T-helper 17 cell (primary cell): ENCODE results near the gene RANBP3L. TPM values are rescaled to one million over a fixed set of nuclear protein-coding genes. Genes with fewer than 3 reads are reported as not detected.

Source experiments
- ATAC-seq: fragments of 150-1000 bp; cut with Tn5 transposase; 2 replicates; pipeline ENCODE4 v1.10.0; 2021; ENCODE audit warnings: mild to moderate bottlenecking, moderate library complexity
- DNase-seq, 3 donors: peaks; one replicate each; pipeline versions ENCODE4 v3.0.0 to v3.0.0-alpha.2; 2020 to 2021
- H3K9me3 ChIP-seq: one replicate; pipeline ENCODE4 v1.7.0; 2013; ENCODE audit warnings: low read length, mild to moderate bottlenecking; ENCODE audit not compliant: control insufficient read depth, poor library complexity, severe bottlenecking
- H3K27ac Mint-ChIP-seq: one replicate; pipeline ENCODE4 v1.8.0; 2022; ENCODE audit warnings: mild to moderate bottlenecking, moderate library complexity, mixed read lengths
- H3K27me3 Mint-ChIP-seq: one replicate; pipeline ENCODE4 v1.8.0; 2022; ENCODE audit warnings: mixed read lengths
- H3K36me3 Mint-ChIP-seq: one replicate; pipeline ENCODE4 v1.8.0; 2022; ENCODE audit warnings: low read depth, mixed read lengths
- H3K4me1 Mint-ChIP-seq: one replicate; pipeline ENCODE4 v1.8.0; 2022; ENCODE audit warnings: mild to moderate bottlenecking, mixed read lengths
- H3K4me3 Mint-ChIP-seq: one replicate; pipeline ENCODE4 v1.8.0; 2022; ENCODE audit warnings: mild to moderate bottlenecking, moderate library complexity, mixed read lengths
- total RNA-seq, 4 donors: library from RNA in 2 of 4; stranded (reverse) in 2 of 4; gene quantifications; one replicate each; pipeline ENCODE4 v1.2.3 and lab custom pipeline; 2022 to 2026

RANBP3L gene
- total RNA-seq, 2 donors from 2014 or later: not detected

DNA sequence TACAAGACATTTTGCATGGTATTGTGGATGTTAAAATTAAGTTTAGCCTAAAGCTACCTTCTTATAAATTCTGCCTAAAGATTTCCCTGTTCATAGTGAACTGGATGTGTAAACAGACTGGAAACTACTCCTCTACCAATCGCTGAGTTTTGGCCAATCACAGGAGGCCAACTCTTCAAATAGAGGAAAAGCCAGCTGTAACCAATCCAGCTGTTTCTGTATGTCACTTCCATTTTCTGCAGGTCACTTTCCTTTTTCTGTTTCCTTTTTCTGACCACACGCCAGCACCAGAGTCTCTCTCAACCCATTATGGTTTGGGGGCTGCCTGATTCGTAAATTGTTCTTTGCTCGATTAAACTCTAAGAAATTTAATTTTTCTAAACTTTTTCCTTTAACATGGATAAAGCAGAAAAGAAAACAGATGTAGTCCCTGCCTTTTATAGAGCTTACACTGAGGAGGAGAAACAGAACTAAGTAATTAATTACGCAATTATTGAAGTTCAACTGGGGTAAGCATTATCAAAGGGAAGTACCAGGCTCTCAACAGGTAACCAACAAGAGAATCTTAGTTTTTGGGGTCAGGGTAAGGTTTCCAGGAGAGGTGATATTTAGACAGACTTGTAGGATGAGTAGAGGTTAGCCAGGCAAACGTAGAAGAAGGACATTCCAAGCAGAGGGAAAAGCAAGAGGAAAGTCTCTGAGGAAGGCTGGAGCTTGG is 27.7 kb downstream of the RANBP3L start:
- Mint-ChIP-seq H3K27me3 (peaks cover 24% of the 10 kb centered on the region), H3K36me3 (no peaks in the 10 kb centered on the region), H3K4me3 (no peak overlapping the region), H3K4me1 (peaks cover 8% of the 10 kb centered on the region), H3K27ac (no peak overlapping the region)
- DNase-seq: no peak
- H3K9me3 ChIP-seq: no peaks in the 10 kb centered on the region
- ATAC-seq: no peak

DNA sequence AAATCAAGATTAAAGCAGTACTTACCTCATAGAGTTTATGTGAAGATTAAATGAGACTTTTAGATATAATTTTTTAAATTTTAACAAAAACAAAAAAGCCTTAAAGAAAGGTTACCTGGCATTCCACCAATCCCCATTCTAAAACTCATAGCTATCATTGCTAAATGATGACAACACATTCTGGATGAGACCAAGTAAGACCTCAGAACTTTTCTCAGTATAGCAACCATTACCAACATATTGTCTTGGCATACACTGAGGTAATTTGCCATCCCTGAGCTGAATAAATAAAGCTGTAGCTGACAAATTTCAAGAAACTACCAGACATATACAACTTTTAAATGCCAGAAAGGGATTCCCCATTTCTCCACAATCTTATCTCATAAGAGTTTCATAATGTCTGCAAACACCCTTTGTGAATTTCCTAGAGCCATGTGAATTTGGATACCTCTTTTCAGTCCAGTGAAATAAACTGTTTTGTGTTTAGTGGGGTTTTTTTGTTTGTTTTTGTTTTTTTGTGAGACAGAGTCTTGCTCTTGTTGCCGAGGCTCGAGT is 29.5 kb downstream of the RANBP3L start:
- Mint-ChIP-seq H3K4me1 (peaks cover 3% of the 10 kb centered on the region), H3K27ac (no peak overlapping the region), H3K27me3 (peaks cover 24% of the 10 kb centered on the region), H3K4me3 (no peak overlapping the region), H3K36me3 (no peaks in the 10 kb centered on the region)
- ATAC-seq: no peak
- no peaks in the 10 kb centered on the region for H3K9me3 ChIP-seq
- DNase-seq: no peak

DNA sequence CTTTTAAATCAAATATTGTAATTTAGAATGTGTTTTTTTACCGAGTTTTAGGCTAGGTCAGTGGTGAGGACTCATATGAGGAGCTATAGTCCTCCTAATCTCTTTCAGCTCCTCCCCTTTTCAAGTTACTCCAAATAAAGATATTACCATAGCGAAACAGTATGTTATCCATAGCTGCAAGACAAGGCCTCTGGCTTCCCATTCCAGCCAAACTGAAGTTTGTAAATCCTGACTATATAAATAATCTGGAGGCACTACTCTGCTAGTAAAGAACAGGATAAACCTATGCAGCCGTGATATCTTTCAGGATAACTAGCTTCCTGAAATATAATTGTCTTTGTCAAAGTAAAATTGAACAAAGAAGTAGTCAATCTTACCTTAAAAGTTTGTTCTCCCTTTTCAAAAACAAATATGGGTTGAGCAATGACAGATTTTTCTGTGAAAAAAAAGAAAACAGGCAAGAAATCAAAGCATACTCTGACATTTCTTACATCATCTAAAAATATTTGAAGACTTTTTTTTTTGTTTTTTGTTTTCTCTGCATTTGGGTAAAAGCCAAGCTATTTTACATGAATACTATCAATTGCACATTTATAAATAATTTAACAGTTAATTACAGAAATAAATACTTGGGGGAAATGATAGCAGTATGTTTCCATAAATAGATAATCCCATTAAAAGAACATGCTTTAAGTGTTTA is 30.7 kb downstream of the RANBP3L start:
- H3K4me1 Mint-ChIP-seq: peaks cover 3% of the 10 kb centered on the region
- H3K4me3 Mint-ChIP-seq: no peak overlapping the region
- H3K36me3 Mint-ChIP-seq: no peaks in the 10 kb centered on the region
- H3K9me3 ChIP-seq: no peaks in the 10 kb centered on the region
- no peak overlapping the region for H3K27ac Mint-ChIP-seq
- peaks cover 34% of the 10 kb centered on the region for H3K27me3 Mint-ChIP-seq
- ATAC-seq (no peak), DNase-seq (no peak)

DNA sequence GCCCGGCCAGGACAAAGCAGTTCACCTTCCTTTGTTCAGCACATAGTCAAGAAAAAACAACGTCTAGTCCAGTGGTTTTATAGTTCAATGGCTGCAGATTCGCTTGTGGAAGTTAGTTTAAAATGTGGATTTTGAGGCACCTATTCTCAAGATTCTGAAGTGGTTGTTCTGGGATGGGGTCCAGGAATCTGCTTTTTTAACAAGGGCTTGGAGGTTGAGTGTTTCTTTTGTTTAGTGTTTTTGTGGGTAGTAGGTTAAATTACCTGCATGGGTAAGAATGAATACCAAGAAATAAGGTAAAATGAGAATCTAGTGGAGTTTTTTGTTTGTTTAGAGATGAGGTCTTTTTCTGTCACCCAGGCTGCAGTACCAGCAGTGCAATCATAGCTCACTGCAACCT is 31.5 kb downstream of the RANBP3L start:
- H3K9me3 ChIP-seq: no peaks in the 10 kb centered on the region
- no peak for DNase-seq
- Mint-ChIP-seq H3K36me3 (no peaks in the 10 kb centered on the region), H3K27ac (no peak overlapping the region), H3K4me1 (peaks cover 3% of the 10 kb centered on the region), H3K27me3 (peaks cover 30% of the 10 kb centered on the region), H3K4me3 (no peak overlapping the region)
- ATAC-seq: no peak

DNA sequence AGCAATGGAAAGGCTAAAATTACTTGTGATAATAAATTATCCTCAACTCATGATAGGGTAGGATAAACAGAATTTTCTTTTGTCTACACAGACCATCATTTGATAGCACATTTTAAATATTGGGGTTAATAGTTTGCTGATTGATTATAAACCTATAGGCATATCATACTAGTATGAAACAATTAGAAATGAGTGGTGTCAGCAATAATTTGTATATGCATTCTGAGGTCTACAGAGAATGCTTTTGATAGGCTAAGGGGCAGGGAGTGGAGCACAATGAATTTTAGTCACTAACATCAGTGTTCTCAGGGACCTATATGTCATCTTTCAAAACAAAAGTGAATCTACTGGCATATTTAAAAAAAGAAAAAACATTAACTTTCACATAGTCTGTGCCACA is 32.2 kb downstream of the RANBP3L start:
- Mint-ChIP-seq H3K27me3 (peaks cover 29% of the 10 kb centered on the region), H3K4me3 (no peak overlapping the region), H3K27ac (no peak overlapping the region), H3K4me1 (peaks cover 3% of the 10 kb centered on the region), H3K36me3 (no peaks in the 10 kb centered on the region)
- H3K9me3 ChIP-seq: no peaks in the 10 kb centered on the region
- no peak for DNase-seq
- no peak for ATAC-seq

DNA sequence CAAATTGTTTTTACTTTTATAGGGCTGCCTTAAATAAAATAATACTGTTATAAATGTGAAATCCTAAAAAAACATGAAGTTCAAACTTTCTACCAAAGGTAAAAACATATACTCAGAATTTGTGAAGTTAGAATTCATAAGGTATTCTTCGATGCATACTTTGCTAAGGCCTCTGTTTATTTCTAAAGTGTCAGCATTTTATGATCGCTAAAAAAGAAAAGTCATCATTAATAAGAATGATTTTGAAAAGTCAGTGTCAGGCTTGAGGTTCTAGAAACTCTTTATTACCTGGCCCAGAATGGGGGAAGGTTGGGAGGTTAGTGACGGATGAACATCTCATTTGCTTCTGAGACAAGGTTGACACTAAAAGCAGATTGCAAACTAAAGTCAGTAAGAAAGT is 33.8 kb downstream of the RANBP3L start:
- no peak overlapping the region for H3K27ac Mint-ChIP-seq
- H3K4me3 Mint-ChIP-seq: no peak overlapping the region
- DNase-seq (no peak), ATAC-seq (no peak)
- no peaks in the 10 kb centered on the region for H3K9me3 ChIP-seq
- no peaks in the 10 kb centered on the region for H3K36me3 Mint-ChIP-seq
- no peaks in the 10 kb centered on the region for H3K4me1 Mint-ChIP-seq
- H3K27me3 Mint-ChIP-seq: peaks cover 24% of the 10 kb centered on the region

DNA sequence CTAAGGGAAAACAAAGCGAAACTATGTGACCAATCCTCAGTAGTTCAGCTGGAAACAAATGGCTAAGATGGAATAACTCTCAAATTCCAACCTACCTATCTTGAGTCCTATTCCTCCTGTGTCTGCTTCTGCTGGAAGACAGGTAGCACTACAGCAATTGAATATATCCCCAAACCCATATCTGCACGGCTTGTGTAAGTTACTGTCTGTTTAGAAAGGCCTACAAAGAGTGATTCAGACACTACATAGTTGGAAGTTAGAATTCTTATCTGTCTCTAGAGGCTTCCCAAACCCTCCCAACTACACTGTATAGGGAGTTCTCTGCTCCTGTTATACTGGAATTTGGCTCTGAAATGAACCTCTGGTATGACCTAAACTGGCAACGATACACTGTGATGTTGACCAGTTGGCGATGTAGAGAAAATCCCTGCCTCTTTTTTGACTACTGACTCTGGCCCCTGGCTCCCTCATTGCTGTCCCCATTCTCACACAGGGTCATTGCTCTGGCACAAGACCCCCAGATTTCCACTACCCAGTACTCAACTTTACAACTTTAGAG is 37.4 kb downstream of the RANBP3L start:
- DNase-seq (no peak), ATAC-seq (no peak)
- Mint-ChIP-seq H3K4me3 (no peak overlapping the region), H3K27me3 (peaks cover 35% of the 10 kb centered on the region), H3K27ac (no peak overlapping the region), H3K4me1 (no peaks in the 10 kb centered on the region), H3K36me3 (no peaks in the 10 kb centered on the region)
- H3K9me3 ChIP-seq: no peaks in the 10 kb centered on the region

DNA sequence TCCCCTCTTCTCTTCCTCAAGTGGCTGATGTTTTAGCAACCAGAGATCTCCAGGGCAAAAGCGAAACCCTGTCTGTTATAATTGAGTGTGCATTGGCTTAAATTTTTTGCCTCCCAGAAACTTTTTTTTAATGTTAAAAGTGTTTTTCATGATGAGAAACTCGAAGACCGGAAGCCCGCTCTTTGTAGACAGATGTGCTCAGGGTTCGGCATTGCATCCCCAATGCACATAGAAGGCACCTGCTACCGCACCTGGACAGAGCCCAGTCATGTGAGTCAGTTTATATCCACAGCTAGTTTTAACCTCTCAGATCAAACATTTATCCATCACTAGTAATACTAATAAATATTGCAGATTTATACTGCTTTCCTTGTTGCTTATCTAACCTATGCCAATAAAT is 40.5 kb downstream of the RANBP3L start:
- DNase-seq (no peak), ATAC-seq (no peak)
- Mint-ChIP-seq H3K27me3 (peaks cover 39% of the 10 kb centered on the region), H3K4me1 (no peaks in the 10 kb centered on the region), H3K27ac (no peak overlapping the region), H3K4me3 (no peak overlapping the region), H3K36me3 (no peaks in the 10 kb centered on the region)
- H3K9me3 ChIP-seq: no peaks in the 10 kb centered on the region

DNA sequence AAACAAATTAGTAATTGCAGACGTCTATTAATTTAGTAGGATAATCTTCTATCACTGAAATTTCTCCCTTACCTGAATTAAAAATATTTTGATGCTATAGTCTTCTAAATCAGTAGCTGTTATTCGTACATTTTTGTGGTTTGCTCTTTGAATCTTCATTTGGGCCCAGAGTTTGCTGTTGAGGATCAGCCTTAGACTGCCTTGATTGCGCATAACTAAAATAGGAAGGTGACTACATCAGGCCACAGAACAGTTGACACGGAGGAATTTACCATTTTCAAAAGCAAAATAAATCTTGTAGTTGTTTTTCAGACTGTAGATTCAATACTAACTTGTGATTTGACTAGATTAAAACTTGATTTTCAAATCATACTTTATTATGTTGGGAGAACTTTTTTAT is 48.1 kb downstream of the RANBP3L start:
- H3K9me3 ChIP-seq: no peaks in the 10 kb centered on the region
- Mint-ChIP-seq H3K36me3 (no peaks in the 10 kb centered on the region), H3K27me3 (peaks cover 35% of the 10 kb centered on the region), H3K4me3 (no peak overlapping the region), H3K27ac (no peak overlapping the region), H3K4me1 (no peaks in the 10 kb centered on the region)
- no peak for ATAC-seq
- DNase-seq: no peak

DNA sequence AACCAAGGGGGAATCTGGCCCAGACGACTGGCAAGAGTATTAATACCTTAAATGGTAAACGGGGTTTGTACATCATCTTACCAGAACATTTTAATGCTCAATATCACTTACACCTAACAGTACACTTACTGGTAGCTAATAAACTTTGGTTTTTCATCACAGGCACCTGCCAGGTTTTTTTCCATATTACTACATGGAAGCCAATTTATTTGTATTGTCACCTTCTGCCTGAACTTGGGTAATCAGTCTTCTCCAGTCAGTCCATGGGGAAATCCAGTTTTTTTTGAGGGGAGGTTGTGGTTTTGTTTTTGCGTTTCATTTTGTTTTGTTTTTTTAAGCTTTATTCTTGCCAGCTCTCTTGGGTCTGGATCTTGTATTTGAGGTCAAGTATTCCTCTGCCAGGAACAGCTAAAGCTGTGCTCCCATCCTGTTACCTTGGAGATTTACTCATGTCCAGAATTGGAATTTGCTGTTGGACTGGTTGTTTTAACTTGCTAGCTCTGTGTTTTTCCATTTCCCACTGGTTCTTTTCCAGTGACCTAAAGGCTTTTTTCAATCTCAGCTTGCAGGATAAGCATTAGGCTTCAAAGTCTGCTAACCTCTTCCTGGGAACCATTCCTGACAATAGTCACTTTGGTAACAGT is 48.9 kb downstream of the RANBP3L start:
- no peak overlapping the region for H3K27ac Mint-ChIP-seq
- peaks cover 35% of the 10 kb centered on the region for H3K27me3 Mint-ChIP-seq
- DNase-seq (no peak), ATAC-seq (no peak)
- H3K36me3 Mint-ChIP-seq: peaks cover 2% of the 10 kb centered on the region
- no peaks in the 10 kb centered on the region for H3K9me3 ChIP-seq
- H3K4me3 Mint-ChIP-seq: no peak overlapping the region
- H3K4me1 Mint-ChIP-seq: no peaks in the 10 kb centered on the region

DNA sequence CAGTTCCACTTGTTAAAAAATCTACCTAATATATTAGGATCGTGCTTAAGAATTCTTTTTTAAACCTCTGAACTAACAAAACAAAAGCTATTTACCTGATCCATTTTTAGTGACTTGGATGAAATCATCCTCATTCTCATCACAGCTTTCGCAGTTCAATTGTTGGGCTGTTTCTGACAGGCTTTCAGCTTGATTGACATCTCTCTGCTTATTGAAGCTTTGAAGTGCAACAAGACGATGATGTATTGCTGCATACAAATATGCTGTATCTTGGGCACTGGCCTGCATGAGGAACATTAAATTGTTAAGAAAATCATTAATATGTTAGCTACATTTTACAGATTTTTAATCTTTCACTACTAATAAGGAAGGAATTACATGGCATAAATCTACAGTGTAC is 50.5 kb downstream of the RANBP3L start:
- DNase-seq (no peak), ATAC-seq (no peak)
- Mint-ChIP-seq H3K4me1 (no peaks in the 10 kb centered on the region), H3K27me3 (peaks cover 28% of the 10 kb centered on the region), H3K36me3 (peaks cover 2% of the 10 kb centered on the region), H3K27ac (no peak overlapping the region), H3K4me3 (no peak overlapping the region)
- no peaks in the 10 kb centered on the region for H3K9me3 ChIP-seq

DNA sequence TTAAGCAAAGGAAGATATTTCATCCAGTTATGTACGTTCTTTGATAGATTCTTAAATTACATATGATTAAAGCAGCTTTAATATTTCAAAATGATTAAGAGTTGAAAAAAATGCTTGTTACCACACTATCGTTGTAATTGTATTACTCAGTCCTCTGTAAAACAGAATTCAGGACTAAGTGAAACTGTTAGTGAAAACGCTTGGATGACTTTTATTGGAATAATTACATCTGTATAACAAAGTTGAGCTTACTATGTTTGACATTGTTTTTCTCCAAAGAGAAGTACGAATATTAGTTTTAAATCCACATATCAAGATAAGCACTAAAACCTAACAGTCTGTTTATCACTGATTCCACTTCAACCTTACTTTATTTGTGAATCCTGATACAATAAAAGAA is 51.3 kb downstream of the RANBP3L start:
- Mint-ChIP-seq H3K27ac (no peak overlapping the region), H3K27me3 (peaks cover 23% of the 10 kb centered on the region), H3K4me3 (no peak overlapping the region), H3K36me3 (peaks cover 2% of the 10 kb centered on the region), H3K4me1 (no peaks in the 10 kb centered on the region)
- DNase-seq: no peak
- H3K9me3 ChIP-seq: no peaks in the 10 kb centered on the region
- ATAC-seq: no peak

DNA sequence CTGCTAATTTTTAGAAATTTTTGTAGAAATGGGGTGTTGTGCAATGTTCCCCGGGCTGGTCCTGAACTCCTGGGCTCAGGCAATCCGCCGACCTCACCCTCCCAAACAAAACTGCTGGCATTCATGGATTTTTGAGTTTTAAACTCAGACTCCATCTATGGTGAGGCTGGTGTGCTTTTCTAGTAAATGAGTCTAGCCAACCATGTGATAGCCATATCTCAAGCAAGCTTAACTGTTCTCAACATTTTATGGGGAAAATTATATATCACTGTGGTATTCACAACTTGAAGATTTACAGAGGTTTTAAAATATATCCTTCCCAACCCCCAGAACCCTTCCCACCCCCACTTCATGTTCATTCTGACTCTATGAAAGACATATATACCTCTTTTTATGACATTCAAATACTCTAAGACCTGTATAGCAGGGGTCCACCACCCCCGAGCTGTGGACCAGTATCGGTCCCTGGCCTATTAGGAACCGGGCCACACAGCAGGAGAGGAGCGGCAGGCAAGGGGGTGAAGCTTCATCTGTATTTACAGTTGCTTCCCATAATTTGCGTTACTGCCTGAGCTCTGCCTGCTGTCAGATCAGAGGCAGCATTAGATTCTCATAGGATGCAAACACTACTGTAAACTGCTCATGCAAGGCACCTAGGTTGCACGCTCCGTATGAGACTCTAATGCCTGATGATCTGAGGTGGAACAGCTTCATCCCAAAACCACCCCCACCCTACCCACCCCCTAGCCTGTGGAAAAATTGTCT is 55.5 kb downstream of the RANBP3L start:
- Mint-ChIP-seq H3K36me3 (peaks cover 5% of the 10 kb centered on the region), H3K27me3 (no peaks in the 10 kb centered on the region), H3K4me1 (peaks cover 22% of the 10 kb centered on the region), H3K4me3 (no peak overlapping the region), H3K27ac (no peak overlapping the region)
- no peaks in the 10 kb centered on the region for H3K9me3 ChIP-seq
- DNase-seq (no peak), ATAC-seq (no peak)
